CD14-positive monocyte (primary cell): Measurements from ENCODE around the gene FGGY. TPM values are rescaled to one million over a fixed set of nuclear protein-coding genes. Genes with fewer than 3 reads are reported as not detected.

Experiments used
- DNase-seq, 3 donors: peaks; one replicate each; pipeline ENCODE4 v3.0.0-alpha.2; 2011 to 2022
- H2AFZ ChIP-seq: 2 replicates; pipeline ENCODE4 v1.6.0; 2012; ENCODE audit warnings: mild to moderate bottlenecking, low read depth, low read length, inconsistent platforms; ENCODE audit not compliant: insufficient read depth, poor library complexity, severe bottlenecking
- H3K27ac ChIP-seq, 2 donors: 1 replicate in 1 of 2; 2 replicates in 1 of 2; pipeline ENCODE4 v1.5.1; 2012 to 2013; ENCODE audit warnings: low read length in 2 of 2, control low read depth in 1 of 2, inconsistent platforms in 1 of 2, low read depth in 1 of 2, mild to moderate bottlenecking in 1 of 2
- H3K27me3 ChIP-seq, 2 donors: one replicate each; pipeline versions ENCODE4 v1.6.0 to v1.6.1; 2011 to 2013; ENCODE audit warnings: low read length in 2 of 2; ENCODE audit not compliant: control insufficient read depth in 2 of 2, insufficient read depth in 2 of 2
- H3K36me3 ChIP-seq, 2 donors: replicated peaks in 1 of 2; 1 replicate in 1 of 2; 2 replicates in 1 of 2; pipeline versions ENCODE4 v1.5.1 to v1.6.1; 2012 to 2013; ENCODE audit warnings: low read length in 2 of 2, control low read depth in 1 of 2, inconsistent platforms in 1 of 2, mild to moderate bottlenecking in 1 of 2; ENCODE audit not compliant: insufficient read depth in 2 of 2, control insufficient read depth in 1 of 2
- H3K4me1 ChIP-seq, 2 donors: 1 replicate in 1 of 2; 2 replicates in 1 of 2; pipeline versions ENCODE4 v1.5.1 to v1.6.1; 2012 to 2013; ENCODE audit warnings: low read length in 2 of 2, control low read depth in 1 of 2, inconsistent platforms in 1 of 2, mild to moderate bottlenecking in 1 of 2, moderate library complexity in 1 of 2; ENCODE audit not compliant: insufficient read depth in 2 of 2, control insufficient read depth in 1 of 2
- H3K4me2 ChIP-seq: replicated peaks from 2 replicates; pipeline ENCODE3; 2012; ENCODE audit warnings: low read length, moderate library complexity, mild to moderate bottlenecking; ENCODE audit not compliant: poor library complexity, severe bottlenecking; ENCODE audit errors: extremely low read depth
- H3K4me3 ChIP-seq, 3 experiments: fragments of 200-600 bp in 1 of 3; sonication (generic) in 1 of 3; replicated peaks in 1 of 3; 1 replicate in 2 of 3; 2 replicates in 1 of 3; pipeline ENCODE4 v1.5.1; 2011 to 2013; ENCODE audit warnings: low read length in 3 of 3, mild to moderate bottlenecking in 3 of 3, control low read depth in 2 of 3, low read depth in 2 of 3, inconsistent platforms in 1 of 3, moderate library complexity in 1 of 3
- H3K79me2 ChIP-seq: 2 replicates; pipeline ENCODE4 v1.6.0; 2012; ENCODE audit warnings: mild to moderate bottlenecking, control low read depth, inconsistent platforms, low read length, moderate library complexity; ENCODE audit not compliant: insufficient read depth
- H3K9ac ChIP-seq: 2 replicates; pipeline ENCODE4 v1.6.0; 2017; ENCODE audit warnings: low read length, mild to moderate bottlenecking; ENCODE audit not compliant: insufficient read depth, poor library complexity, severe bottlenecking
- H3K9me3 ChIP-seq, 2 donors: replicated peaks in 1 of 2; 1 replicate in 1 of 2; 2 replicates in 1 of 2; pipeline versions ENCODE4 v1.5.1 to v1.6.1; 2012 to 2013; ENCODE audit warnings: low read length in 2 of 2, control low read depth in 1 of 2; ENCODE audit not compliant: control insufficient read depth in 1 of 2, insufficient read depth in 1 of 2
- H4K20me1 ChIP-seq: 2 replicates; pipeline ENCODE4 v1.6.0; 2012; ENCODE audit warnings: mild to moderate bottlenecking, low read length, control low read depth, moderate library complexity; ENCODE audit not compliant: insufficient read depth
- H3K27ac Mint-ChIP-seq, 7 donors: one replicate each; pipeline ENCODE4 v1.8.0; 2020; ENCODE audit warnings: mild to moderate bottlenecking in 7 of 7, mixed read lengths in 7 of 7, moderate library complexity in 6 of 7, inconsistent platforms in 2 of 7
- H3K27me3 Mint-ChIP-seq, 3 donors: one replicate each; pipeline ENCODE4 v1.8.0; 2021 to 2022; ENCODE audit warnings: low read depth in 3 of 3, mild to moderate bottlenecking in 3 of 3, mixed read lengths in 3 of 3, moderate library complexity in 3 of 3, inconsistent platforms in 1 of 3
- H3K36me3 Mint-ChIP-seq, 2 donors: one replicate each; pipeline ENCODE4 v1.8.0; 2020; ENCODE audit warnings: mixed read lengths in 2 of 2, inconsistent platforms in 1 of 2, mild to moderate bottlenecking in 1 of 2
- H3K4me1 Mint-ChIP-seq: one replicate; pipeline ENCODE4 v1.8.0; 2020; ENCODE audit warnings: mild to moderate bottlenecking, mixed read lengths
- H3K4me3 Mint-ChIP-seq, 2 donors: one replicate each; pipeline ENCODE4 v1.8.0; 2020; ENCODE audit warnings: mild to moderate bottlenecking in 2 of 2, mixed read lengths in 2 of 2, moderate library complexity in 1 of 2
- H3K9me3 Mint-ChIP-seq, 7 donors: one replicate each; pipeline ENCODE4 v1.8.0; 2020 to 2022; ENCODE audit warnings: mixed read lengths in 7 of 7, mild to moderate bottlenecking in 6 of 7, moderate library complexity in 6 of 7, inconsistent platforms in 2 of 7
- CTCF ChIP-seq: fragments of 200-600 bp; IDR thresholded peaks from one replicate; pipeline ENCODE4 v1.8.0; 2022; ENCODE audit warnings: antibody characterized with exemption, mild to moderate bottlenecking
- WGBS: methylation state at CpG from one replicate; pipeline ENCODE4 v1.1.5; 2013; ENCODE audit warnings: missing lambda C conversion rate; ENCODE audit not compliant: insufficient coverage; 5-methylcytosine and 5-hydroxymethylcytosine counted together
- intact Hi-C, 2 donors: fragments of 100-400 bp; cut with micrococcal nuclease; formaldehyde crosslinking; loops; one replicate each; pipeline versions ENCODE4 v1.15.0 to v1.15.1; 2023
- polyA plus RNA-seq, 3 donors: library from polyadenylated mRNA; depleted of rRNA in 1 of 3; unstranded in 2 of 3; stranded (reverse) in 1 of 3; fragments of 300-500 nt in 2 of 3; fragments of >200 nt in 1 of 3; fragmentation: Illumina TruSeq in 2 of 3; gene quantifications; 1 replicate in 2 of 3; 2 replicates in 1 of 3; pipeline ENCODE4 v1.2.3, GENCODE V29; 2012 to 2021

FGGY gene
- polyA plus RNA-seq, 3 donors: 2.3 to 4.3 (median 2.9) TPM

- no peaks in the 10 kb centered on the region for H3K79me2 ChIP-seq
- no peak overlapping the region for H3K27ac ChIP-seq
- H3K36me3 Mint-ChIP-seq: peaks cover 2 to 4% of the 10 kb centered on the region in 2 donors
- H3K27ac Mint-ChIP-seq: no peak overlapping the region
- H3K9me3 ChIP-seq: no peaks in the 10 kb centered on the region
- H3K4me3 Mint-ChIP-seq: no peak overlapping the region
- intact Hi-C loops: loop anchor here in 1 of 2 donors (10.0 kb wide), 1 partner anchor 961 kb away; no protein-coding TSS in a partner anchor
- no peak overlapping the region for H3K4me3 ChIP-seq
- peaks cover 3 to 5% of the 10 kb centered on the region in 2 donors for H3K4me1 ChIP-seq
- TF ChIP-seq CTCF: no peak
- peaks cover 11% of the 10 kb centered on the region for H3K4me1 Mint-ChIP-seq
- no peak overlapping the region for H3K4me2 ChIP-seq
- no peak overlapping the region for H2AFZ ChIP-seq
- H3K27me3 ChIP-seq: no peaks in the 10 kb centered on the region
- no peaks in the 10 kb centered on the region for H3K36me3 ChIP-seq
- no peaks in the 10 kb centered on the region for H4K20me1 ChIP-seq
- peaks cover 0 to 2% (median 0%) of the 10 kb centered on the region in 3 donors for H3K27me3 Mint-ChIP-seq
- DNase-seq: no peak
- no peak overlapping the region for H3K9ac ChIP-seq
- peaks cover 2 to 10% (median 5%) of the 10 kb centered on the region in 7 donors for H3K9me3 Mint-ChIP-seq
Measured at GRCh38 chr1:59706303-59706599, 409.4 kb downstream of the FGGY start.

DNA sequence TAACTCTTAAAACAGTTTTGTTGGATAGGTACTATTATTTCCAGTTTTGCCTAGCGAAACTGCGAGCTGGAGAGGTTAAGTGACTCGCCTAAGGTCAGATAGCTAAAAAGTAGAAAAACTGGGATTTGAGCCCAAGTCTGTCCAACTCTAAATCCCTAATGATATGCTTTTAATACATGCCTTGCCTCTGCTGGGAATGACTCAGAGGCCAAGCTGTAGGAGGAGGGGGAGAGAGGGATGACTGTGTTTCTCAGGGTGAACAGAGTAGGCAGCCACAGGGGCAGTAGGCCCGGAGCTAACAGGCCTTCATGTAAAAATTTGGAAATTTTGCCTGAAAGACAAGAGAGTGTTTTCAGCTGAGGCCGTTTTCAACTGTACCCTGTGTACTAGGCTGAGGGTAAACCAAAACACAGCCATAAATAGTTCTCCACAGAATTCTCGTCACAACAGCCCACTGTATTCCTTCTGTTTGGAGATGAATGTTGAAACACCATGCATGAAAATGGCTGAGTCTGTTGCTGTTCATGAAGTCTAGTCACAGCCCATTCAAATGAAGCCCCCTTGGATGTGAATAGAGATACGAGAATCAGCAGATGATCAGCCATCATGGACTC lies 410.4 kb downstream of the FGGY start:
- Mint-ChIP-seq H3K27ac (no peak overlapping the region), H3K4me1 (peaks cover 10% of the 10 kb centered on the region), H3K9me3 (peaks cover 2 to 10% (median 5%) of the 10 kb centered on the region in 7 donors), H3K27me3 (peaks cover 0 to 2% (median 0%) of the 10 kb centered on the region in 3 donors), H3K36me3 (peaks cover 2 to 4% of the 10 kb centered on the region in 2 donors), H3K4me3 (no peak overlapping the region)
- Histone ChIP-seq H3K9me3 (no peaks in the 10 kb centered on the region), H3K36me3 (no peaks in the 10 kb centered on the region), H3K79me2 (no peaks in the 10 kb centered on the region), H2AFZ (no peak overlapping the region), H3K4me2 (no peak overlapping the region), H3K27ac (no peak overlapping the region), H3K27me3 (no peaks in the 10 kb centered on the region), H3K4me3 (no peak overlapping the region), H3K9ac (no peak overlapping the region), H3K4me1 (peaks cover 3 to 5% of the 10 kb centered on the region in 2 donors), H4K20me1 (no peaks in the 10 kb centered on the region)
- 100% methylated on average over 1 of the region's 7 CpGs for WGBS
- intact Hi-C loops: loop anchor here in 1 of 2 donors (10.0 kb wide), 1 partner anchor 962 kb away; no protein-coding TSS in a partner anchor
- DNase-seq: no peak
- no peak for TF ChIP-seq CTCF
